ENCODE results near the gene GPR34. TPM values are rescaled to one million over a fixed set of nuclear protein-coding genes. Genes with fewer than 3 reads are reported as not detected.

Gene GPR34
- polyA plus RNA-seq, 1 donor from 2014 or later = not detected

- Histone ChIP-seq H3K79me2 (replicated peaks; ENCODE audit: insufficient read depth, low read length) (no peaks in the 10 kb centered on the region), H3K27ac (ENCODE audit: low read length) (no peak overlapping the region), H3K27me3 (ENCODE audit: insufficient read depth, low read depth, low read length) (no peaks in the 10 kb centered on the region), H3F3A (ENCODE audit: insufficient read depth, low read length, poor library complexity, severe bottlenecking) (no peaks in the 10 kb centered on the region), H3K4me2 (ENCODE audit: low read length) (no peak overlapping the region), H3K4me3 (ENCODE audit: low read length) (no peak overlapping the region), H2AFZ (ENCODE audit: low read depth, low read length) (no peak overlapping the region), H3K9ac (ENCODE audit: low read length) (no peak overlapping the region), H3K36me3 (ENCODE audit: insufficient read depth, low read length) (no peaks in the 10 kb centered on the region), H4K20me1 (ENCODE audit: insufficient read depth) (no peaks in the 10 kb centered on the region), H3K9me2 (ENCODE audit: insufficient read depth, low read length) (no peaks in the 10 kb centered on the region), H3K9me3 (ENCODE audit: low read length) (no peaks in the 10 kb centered on the region)
- TF ChIP-seq MXI1 (conservative IDR thresholded peaks at IDR 0.05; ENCODE audit: poor library complexity, severe bottlenecking) (no peak), CTCF (IDR thresholded peaks at IDR 0.05; ENCODE audit: poor library complexity, severe bottlenecking) (no peak), TAF1 (IDR thresholded peaks at IDR 0.05; ENCODE audit: low read depth) (no peak), RAD21 (conservative IDR thresholded peaks at IDR 0.05) (no peak), POLR2AphosphoS5 (IDR thresholded peaks at IDR 0.05) (no peak), SMC3 (conservative IDR thresholded peaks at IDR 0.05; ENCODE audit: poor library complexity) (no peak), EZH2 (IDR thresholded peaks at IDR 0.05; ENCODE audit: borderline replicate concordance, insufficient read depth, low read length, poor library complexity, severe bottlenecking) (no peak), REST (IDR thresholded peaks at IDR 0.05; ENCODE audit: borderline replicate concordance) (no peak), EP300 (conservative IDR thresholded peaks at IDR 0.05; ENCODE audit: poor library complexity, severe bottlenecking) (no peak)
Measured at GRCh38 chrX:41666251-41666650, 22.5 kb upstream of the GPR34 start.

DNA sequence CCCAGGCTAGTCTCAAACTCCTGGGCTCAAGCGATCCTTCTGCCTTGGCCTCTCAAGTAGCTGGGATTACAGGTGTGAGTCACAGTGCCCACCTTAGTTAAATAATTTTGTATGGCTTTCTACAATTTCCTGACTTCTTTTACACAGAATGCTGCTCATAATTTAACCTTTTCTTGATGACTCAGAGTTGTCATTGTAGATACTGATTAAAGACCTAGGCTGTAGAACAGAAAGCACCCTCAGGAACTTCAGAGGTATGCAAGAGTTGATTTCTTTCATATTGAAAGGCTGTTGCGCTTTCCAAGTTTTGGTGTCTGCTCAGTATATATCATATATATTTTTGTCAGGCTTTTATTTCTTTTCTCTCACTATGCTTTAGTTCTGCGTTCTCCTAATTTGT is 21.1 kb upstream of the GPR34 start:
- H3F3A ChIP-seq (ENCODE audit: insufficient read depth, low read length, poor library complexity, severe bottlenecking) = no peaks in the 10 kb centered on the region
- no peak overlapping the region for H2AFZ ChIP-seq (ENCODE audit: low read depth, low read length)
- no peak overlapping the region for H3K9ac ChIP-seq (ENCODE audit: low read length)
- TF ChIP-seq RAD21 (conservative IDR thresholded peaks at IDR 0.05) = no peak
- no peaks in the 10 kb centered on the region for H3K79me2 ChIP-seq (replicated peaks; ENCODE audit: insufficient read depth, low read length)
- H3K4me2 ChIP-seq (ENCODE audit: low read length) = no peak overlapping the region
- no peak overlapping the region for H3K4me3 ChIP-seq (ENCODE audit: low read length)
- no peaks in the 10 kb centered on the region for H3K9me3 ChIP-seq (ENCODE audit: low read length)
- H3K27me3 ChIP-seq (ENCODE audit: insufficient read depth, low read depth, low read length) = no peaks in the 10 kb centered on the region
- no peaks in the 10 kb centered on the region for H4K20me1 ChIP-seq (ENCODE audit: insufficient read depth)
- no peaks in the 10 kb centered on the region for H3K36me3 ChIP-seq (ENCODE audit: insufficient read depth, low read length)
- H3K9me2 ChIP-seq (ENCODE audit: insufficient read depth, low read length) = no peaks in the 10 kb centered on the region
- H3K27ac ChIP-seq (ENCODE audit: low read length) = no peak overlapping the region

- Histone ChIP-seq H3K4me2 (ENCODE audit: low read length) (no peak overlapping the region), H3K4me3 (ENCODE audit: low read length) (no peak overlapping the region), H3F3A (ENCODE audit: insufficient read depth, low read length, poor library complexity, severe bottlenecking) (no peaks in the 10 kb centered on the region), H3K9me2 (ENCODE audit: insufficient read depth, low read length) (no peaks in the 10 kb centered on the region), H3K27ac (ENCODE audit: low read length) (no peak overlapping the region), H2AFZ (ENCODE audit: low read depth, low read length) (no peak overlapping the region), H3K79me2 (replicated peaks; ENCODE audit: insufficient read depth, low read length) (no peaks in the 10 kb centered on the region), H3K9me3 (ENCODE audit: low read length) (no peaks in the 10 kb centered on the region), H4K20me1 (ENCODE audit: insufficient read depth) (no peaks in the 10 kb centered on the region), H3K27me3 (ENCODE audit: insufficient read depth, low read depth, low read length) (no peaks in the 10 kb centered on the region), H3K9ac (ENCODE audit: low read length) (no peak overlapping the region), H3K36me3 (ENCODE audit: insufficient read depth, low read length) (no peaks in the 10 kb centered on the region)
- TF ChIP-seq EP300 (conservative IDR thresholded peaks at IDR 0.05; ENCODE audit: poor library complexity, severe bottlenecking) (no peak), REST (IDR thresholded peaks at IDR 0.05; ENCODE audit: borderline replicate concordance) (no peak), SMC3 (conservative IDR thresholded peaks at IDR 0.05; ENCODE audit: poor library complexity) (no peak), TAF1 (IDR thresholded peaks at IDR 0.05; ENCODE audit: low read depth) (no peak), POLR2AphosphoS5 (IDR thresholded peaks at IDR 0.05) (no peak), CTCF (IDR thresholded peaks at IDR 0.05; ENCODE audit: poor library complexity, severe bottlenecking) (no peak)
Measured at GRCh38 chrX:41670112-41670511, 18.7 kb upstream of the GPR34 start.
